ENCODE measurements around the gene ARPC2. TPM values are rescaled to one million over a fixed set of nuclear protein-coding genes. Genes with fewer than 3 reads are reported as not detected.

The ARPC2 gene
- total RNA-seq, 5 donors from 2014 or later (not counting 1 experiment from before 2014, with no cell fraction given), result 347 to 487 (median 390) TPM

DNA sequence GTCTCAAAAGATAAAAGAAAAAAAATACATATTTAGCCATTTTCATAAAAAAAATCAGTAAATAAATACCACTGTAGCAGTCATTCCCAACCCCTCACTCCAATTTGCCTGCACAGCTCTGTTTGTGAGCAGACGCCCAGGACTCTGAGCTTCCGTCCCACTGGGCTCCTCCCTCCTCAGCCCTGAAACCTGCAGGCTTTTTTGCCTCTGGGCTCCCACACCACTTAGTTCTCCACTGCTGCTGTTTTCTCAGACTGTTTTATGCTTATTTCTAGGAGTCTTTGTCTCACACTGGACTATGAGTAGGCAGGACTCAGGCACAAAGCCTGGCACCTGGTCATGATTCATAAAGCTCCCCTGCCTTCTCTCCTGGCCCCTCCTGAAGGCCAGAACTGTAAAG is 44.1 kb upstream of the ARPC2 start:
- Mint-ChIP-seq H3K9me3 (no peaks in the 10 kb centered on the region), H3K4me3 (no peak overlapping the region), H3K27me3 (peaks cover 5 to 8% of the 10 kb centered on the region in 2 donors), H3K27ac (no peak overlapping the region), H3K36me3 (no peaks in the 10 kb centered on the region), H3K4me1 (peaks cover 11 to 18% (median 17%) of the 10 kb centered on the region in 3 donors)
- 100% methylated on average over 1 of the region's 2 CpGs for WGBS (ENCODE audit: insufficient coverage)
- Histone ChIP-seq H3K4me3 (ENCODE audit: control insufficient read depth in 1 of 2, extremely low read depth in 1 of 2, low read length in 1 of 2) (no peak overlapping the region), H3K36me3 (ENCODE audit: control insufficient read depth in 2 of 2, extremely low read depth in 1 of 2, insufficient read depth in 1 of 2, low read length in 1 of 2) (no peaks in the 10 kb centered on the region), H3K27me3 (replicated peaks in 1 of 2; ENCODE audit: control insufficient read depth in 2 of 2, extremely low read depth in 1 of 2, insufficient read depth in 2 of 2, low read length in 1 of 2) (peaks cover 0 to 13% of the 10 kb centered on the region in 2 experiments), H3K27ac (ENCODE audit: low read length) (no peak overlapping the region), H3K9me3 (no peaks in the 10 kb centered on the region), H3K4me1 (ENCODE audit: control insufficient read depth in 1 of 2, extremely low read depth in 1 of 2, insufficient read depth in 2 of 2, low read length in 2 of 2) (peaks cover 0 to 14% of the 10 kb centered on the region in 2 experiments)
- no peak for DNase-seq
- POLR2A ChIA-PET, result no interaction called here
- no peak for ATAC-seq (replicated peaks in 1 of 4)
- CTCF ChIA-PET, result interaction anchor here in 1 of 2 donors (0.7 kb wide), 1 partner anchor 10 kb away, joined by 4 read pairs; no protein-coding TSS in a partner anchor

DNA sequence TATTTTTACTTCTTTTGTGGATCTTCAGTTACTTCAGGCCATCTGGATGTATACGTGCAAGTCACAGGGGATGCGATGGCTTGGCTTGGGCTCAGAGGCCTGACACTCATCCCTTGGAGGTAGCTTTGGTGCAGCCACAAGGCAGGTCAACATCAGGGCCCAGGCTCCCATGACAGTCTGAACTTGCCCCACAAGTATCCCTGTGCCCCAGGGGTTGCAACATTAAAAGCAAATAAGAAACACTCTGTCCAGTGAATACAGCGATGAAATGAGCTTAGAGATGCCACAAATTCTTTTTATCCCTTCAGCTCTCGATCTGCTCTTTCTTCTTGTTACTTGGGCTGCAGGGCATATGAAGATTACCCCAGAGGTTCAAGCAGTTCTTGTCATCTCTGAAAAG is 37.2 kb upstream of the ARPC2 start:
- H3K4me3 Mint-ChIP-seq, result no peak overlapping the region
- H3K4me1 Mint-ChIP-seq, result no peaks in the 10 kb centered on the region
- no peak overlapping the region for H3K4me3 ChIP-seq (ENCODE audit: control insufficient read depth in 1 of 2, extremely low read depth in 1 of 2, low read length in 1 of 2)
- H3K27ac Mint-ChIP-seq, result no peak overlapping the region
- no peak overlapping the region for H3K27ac ChIP-seq (ENCODE audit: low read length)
- ATAC-seq (replicated peaks in 1 of 4), result no peak
- no peaks in the 10 kb centered on the region for H3K36me3 ChIP-seq (ENCODE audit: control insufficient read depth in 2 of 2, extremely low read depth in 1 of 2, insufficient read depth in 1 of 2, low read length in 1 of 2)
- POLR2A ChIA-PET, result no interaction called here
- CTCF ChIA-PET, result no interaction called here
- no peaks in the 10 kb centered on the region for H3K4me1 ChIP-seq (ENCODE audit: control insufficient read depth in 1 of 2, extremely low read depth in 1 of 2, insufficient read depth in 2 of 2, low read length in 2 of 2)
- H3K27me3 ChIP-seq (replicated peaks in 1 of 2; ENCODE audit: control insufficient read depth in 2 of 2, extremely low read depth in 1 of 2, insufficient read depth in 2 of 2, low read length in 1 of 2), result peaks cover 0 to 4% of the 10 kb centered on the region in 2 experiments
- no peaks in the 10 kb centered on the region for H3K9me3 Mint-ChIP-seq
- 100% methylated on average over 4 of the region's 4 CpGs for WGBS (ENCODE audit: insufficient coverage)
- no peaks in the 10 kb centered on the region for H3K36me3 Mint-ChIP-seq
- peaks cover 0 to 8% of the 10 kb centered on the region in 2 donors for H3K27me3 Mint-ChIP-seq
- H3K9me3 ChIP-seq, result no peaks in the 10 kb centered on the region
- DNase-seq, result no peak

DNA sequence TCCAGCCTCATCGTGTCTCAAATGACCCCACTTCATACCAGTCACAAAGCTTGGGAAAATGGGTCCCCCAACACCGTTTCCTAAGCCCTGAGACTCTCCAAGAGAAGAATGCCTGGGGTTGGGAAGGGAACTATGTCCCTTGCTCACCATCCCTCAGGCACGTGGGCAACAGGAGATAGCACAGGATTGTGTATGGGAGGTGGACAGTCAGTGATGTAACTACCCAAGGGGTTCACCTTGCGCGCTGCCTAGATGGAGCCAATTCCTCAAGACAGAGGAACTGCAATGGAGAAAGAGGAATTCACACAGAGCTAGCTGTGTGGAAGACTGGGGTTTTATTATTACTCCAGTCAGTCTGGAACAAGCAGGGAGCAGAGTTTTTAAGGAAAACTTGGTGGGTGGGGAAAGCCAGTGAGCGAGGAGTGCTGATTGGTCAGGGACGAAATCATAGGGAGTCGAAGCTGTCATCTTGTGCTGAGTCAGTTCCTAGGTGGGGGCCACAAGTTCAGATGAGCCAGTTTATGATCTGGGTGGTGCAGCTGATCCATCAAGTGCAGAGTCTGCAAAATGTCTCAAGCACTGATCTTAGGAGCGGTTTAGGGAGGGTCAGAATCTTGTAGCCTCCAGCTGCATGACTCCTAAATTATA is 36.4 kb upstream of the ARPC2 start:
- Histone ChIP-seq H3K27ac (ENCODE audit: low read length) (no peak overlapping the region), H3K4me3 (ENCODE audit: control insufficient read depth in 1 of 2, extremely low read depth in 1 of 2, low read length in 1 of 2) (no peak overlapping the region), H3K27me3 (replicated peaks in 1 of 2; ENCODE audit: control insufficient read depth in 2 of 2, extremely low read depth in 1 of 2, insufficient read depth in 2 of 2, low read length in 1 of 2) (peaks cover 0 to 4% of the 10 kb centered on the region in 2 experiments), H3K9me3 (no peaks in the 10 kb centered on the region), H3K36me3 (ENCODE audit: control insufficient read depth in 2 of 2, extremely low read depth in 1 of 2, insufficient read depth in 1 of 2, low read length in 1 of 2) (no peaks in the 10 kb centered on the region), H3K4me1 (ENCODE audit: control insufficient read depth in 1 of 2, extremely low read depth in 1 of 2, insufficient read depth in 2 of 2, low read length in 2 of 2) (no peaks in the 10 kb centered on the region)
- H3K27me3 Mint-ChIP-seq, result peaks cover 0 to 10% of the 10 kb centered on the region in 2 donors
- ChIA-PET CTCF (no interaction called here), POLR2A (no interaction called here)
- H3K27ac Mint-ChIP-seq, result no peak overlapping the region
- no peaks in the 10 kb centered on the region for H3K36me3 Mint-ChIP-seq
- H3K9me3 Mint-ChIP-seq, result no peaks in the 10 kb centered on the region
- WGBS (ENCODE audit: insufficient coverage), result 52% methylated on average over 5 of the region's 9 CpGs
- no peak overlapping the region for H3K4me3 Mint-ChIP-seq
- peaks cover 0 to 2% (median 0%) of the 10 kb centered on the region in 3 donors for H3K4me1 Mint-ChIP-seq
- ATAC-seq (replicated peaks in 1 of 4) (no peak), DNase-seq (no peak)

DNA sequence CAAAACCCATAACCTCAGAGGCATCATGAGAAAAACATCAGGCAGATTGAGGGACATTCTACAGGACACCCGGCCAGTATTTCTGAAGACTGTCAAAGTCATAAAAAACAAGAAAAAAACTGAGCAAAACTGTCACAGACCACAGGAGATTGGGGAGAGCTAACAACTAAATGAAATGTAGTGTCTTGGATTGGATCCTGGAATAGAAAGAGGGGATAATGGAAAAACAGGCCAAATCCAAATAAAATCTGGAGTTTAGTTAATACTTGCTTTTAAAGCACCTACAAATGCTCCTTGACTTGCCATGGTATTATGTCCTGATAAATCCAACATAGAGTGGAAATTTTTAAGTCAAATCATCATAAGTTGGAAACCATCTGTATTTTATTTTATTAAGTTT is 32.7 kb upstream of the ARPC2 start:
- no peak overlapping the region for H3K27ac Mint-ChIP-seq
- ATAC-seq (replicated peaks in 1 of 4) (no peak), DNase-seq (no peak)
- H3K36me3 Mint-ChIP-seq, result no peaks in the 10 kb centered on the region
- no peak overlapping the region for H3K4me3 Mint-ChIP-seq
- Histone ChIP-seq H3K27ac (ENCODE audit: low read length) (no peak overlapping the region), H3K36me3 (ENCODE audit: control insufficient read depth in 2 of 2, extremely low read depth in 1 of 2, insufficient read depth in 1 of 2, low read length in 1 of 2) (no peaks in the 10 kb centered on the region), H3K9me3 (no peaks in the 10 kb centered on the region), H3K4me3 (ENCODE audit: control insufficient read depth in 1 of 2, extremely low read depth in 1 of 2, low read length in 1 of 2) (no peak overlapping the region), H3K4me1 (ENCODE audit: control insufficient read depth in 1 of 2, extremely low read depth in 1 of 2, insufficient read depth in 2 of 2, low read length in 2 of 2) (peaks cover 0 to 7% of the 10 kb centered on the region in 2 experiments), H3K27me3 (replicated peaks in 1 of 2; ENCODE audit: control insufficient read depth in 2 of 2, extremely low read depth in 1 of 2, insufficient read depth in 2 of 2, low read length in 1 of 2) (peaks cover 0 to 2% of the 10 kb centered on the region in 2 experiments)
- H3K9me3 Mint-ChIP-seq, result no peaks in the 10 kb centered on the region
- ChIA-PET CTCF (interaction anchor here in 1 of 2 donors (0.6 to 2.2 kb wide), 3 partner anchors 32 to 73 kb away, joined by 3 to 9 read pairs (median 3); partner anchors contain the start of gene ARPC2), POLR2A (interaction anchor here in 1 of 2 donors (0.6 kb wide), 1 partner anchor 143 kb away, joined by 6 read pairs; no protein-coding TSS in a partner anchor)
- H3K4me1 Mint-ChIP-seq, result peaks cover 8 to 13% (median 9%) of the 10 kb centered on the region in 3 donors
- no CpG with 5 or more reads among the region's 1 CpG for WGBS (ENCODE audit: insufficient coverage)
- peaks cover 0 to 5% of the 10 kb centered on the region in 2 donors for H3K27me3 Mint-ChIP-seq

DNA sequence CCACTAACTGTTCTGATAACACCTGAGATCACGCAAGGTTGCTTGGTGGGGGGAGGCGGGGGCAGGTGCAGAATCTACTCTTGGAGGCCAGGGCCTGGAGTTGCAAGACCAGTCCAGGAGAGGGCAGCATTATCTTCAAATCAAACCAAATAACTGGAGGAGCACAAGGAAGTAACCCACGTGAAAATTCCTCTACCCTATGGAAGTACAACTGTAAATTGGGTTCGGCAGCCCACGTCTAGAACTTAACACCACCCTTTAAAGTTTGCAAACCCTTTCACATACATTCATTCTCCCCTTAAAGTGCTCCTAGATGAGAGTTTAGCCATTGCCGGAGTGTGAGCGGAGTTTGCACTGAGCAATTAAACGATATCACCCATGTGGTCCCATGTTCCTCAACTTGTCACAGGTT is 30.6 kb upstream of the ARPC2 start:
- Mint-ChIP-seq H3K9me3 (no peaks in the 10 kb centered on the region), H3K27me3 (peaks cover 0 to 2% of the 10 kb centered on the region in 2 donors), H3K27ac (peak overlapping the region in 1 of 2 donors; percentile 23), H3K4me3 (no peak overlapping the region), H3K4me1 (peaks cover 8 to 13% (median 9%) of the 10 kb centered on the region in 3 donors), H3K36me3 (no peaks in the 10 kb centered on the region)
- Histone ChIP-seq H3K27me3 (replicated peaks in 1 of 2; ENCODE audit: control insufficient read depth in 2 of 2, extremely low read depth in 1 of 2, insufficient read depth in 2 of 2, low read length in 1 of 2) (peaks cover 0 to 2% of the 10 kb centered on the region in 2 experiments), H3K27ac (ENCODE audit: low read length) (no peak overlapping the region), H3K4me3 (ENCODE audit: control insufficient read depth in 1 of 2, extremely low read depth in 1 of 2, low read length in 1 of 2) (no peak overlapping the region), H3K4me1 (ENCODE audit: control insufficient read depth in 1 of 2, extremely low read depth in 1 of 2, insufficient read depth in 2 of 2, low read length in 2 of 2) (peaks cover 0 to 7% of the 10 kb centered on the region in 2 experiments), H3K36me3 (ENCODE audit: control insufficient read depth in 2 of 2, extremely low read depth in 1 of 2, insufficient read depth in 1 of 2, low read length in 1 of 2) (no peaks in the 10 kb centered on the region), H3K9me3 (no peaks in the 10 kb centered on the region)
- ChIA-PET POLR2A (no interaction called here), CTCF (no interaction called here)
- DNase-seq, result peak; percentile 39 to 84 (median 64)
- WGBS (ENCODE audit: insufficient coverage), result 52% methylated on average over 5 of the region's 8 CpGs
- peak; percentile 91 to 98 (median 96) for ATAC-seq (replicated peaks in 1 of 4)

DNA sequence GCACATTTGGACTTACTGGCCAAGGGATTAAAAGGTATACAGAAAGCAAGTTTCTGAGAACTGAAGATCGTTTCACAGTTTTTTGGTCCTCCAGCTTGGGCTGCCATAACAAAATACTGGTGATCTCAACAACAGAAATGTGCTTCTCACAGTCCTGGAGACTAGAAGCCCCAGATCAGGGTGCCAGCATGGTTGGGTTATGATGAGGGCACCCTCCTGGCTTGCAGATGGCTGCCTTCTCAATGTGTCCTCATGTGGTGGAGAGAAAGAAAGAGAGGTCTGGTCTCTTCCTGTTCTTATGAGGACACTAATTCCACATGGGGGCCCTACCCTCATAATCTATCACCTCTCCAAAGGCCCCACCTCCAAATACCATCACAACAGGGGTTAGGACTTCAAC is 30.1 kb upstream of the ARPC2 start:
- H3K4me1 Mint-ChIP-seq, result peaks cover 8 to 13% (median 9%) of the 10 kb centered on the region in 3 donors
- H3K27ac Mint-ChIP-seq, result no peak overlapping the region

More for the DNA sequence above, 30.1 kb upstream of the ARPC2 start:
- ATAC-seq (replicated peaks in 1 of 4) (no peak), DNase-seq (no peak)
- H3K4me3 ChIP-seq (ENCODE audit: control insufficient read depth in 1 of 2, extremely low read depth in 1 of 2, low read length in 1 of 2), result no peak overlapping the region
- H3K9me3 ChIP-seq, result no peaks in the 10 kb centered on the region
- H3K9me3 Mint-ChIP-seq, result no peaks in the 10 kb centered on the region
- no peaks in the 10 kb centered on the region for H3K27me3 ChIP-seq (replicated peaks in 1 of 2; ENCODE audit: control insufficient read depth in 2 of 2, extremely low read depth in 1 of 2, insufficient read depth in 2 of 2, low read length in 1 of 2)
- CTCF ChIA-PET, result interaction anchor here (0.6 to 1.2 kb wide), 5 partner anchors 23 to 856 kb away, joined by 3 to 4 read pairs (median 3); partner anchors contain the start of gene ARPC2 (in 1 of the 2)
- H3K4me3 Mint-ChIP-seq, result no peak overlapping the region
- peaks cover 0 to 7% of the 10 kb centered on the region in 2 experiments for H3K4me1 ChIP-seq (ENCODE audit: control insufficient read depth in 1 of 2, extremely low read depth in 1 of 2, insufficient read depth in 2 of 2, low read length in 2 of 2)
- POLR2A ChIA-PET, result interaction anchor here in 1 of 2 donors (0.6 kb wide), 1 partner anchor 42 kb away, joined by 3 read pairs; no protein-coding TSS in a partner anchor
- H3K27me3 Mint-ChIP-seq, result peaks cover 0 to 2% of the 10 kb centered on the region in 2 donors
- H3K36me3 Mint-ChIP-seq, result no peaks in the 10 kb centered on the region
- H3K36me3 ChIP-seq (ENCODE audit: control insufficient read depth in 2 of 2, extremely low read depth in 1 of 2, insufficient read depth in 1 of 2, low read length in 1 of 2), result no peaks in the 10 kb centered on the region
- no peak overlapping the region for H3K27ac ChIP-seq (ENCODE audit: low read length)
- no CpG with 5 or more reads among the region's 1 CpG for WGBS (ENCODE audit: insufficient coverage)

All from T-cell (primary cell).